Measurements from ENCODE around the gene POLRMT. TPM values are rescaled to one million over a fixed set of nuclear protein-coding genes. Genes with fewer than 3 reads are reported as not detected.

POLRMT gene
- total and polyA plus RNA-seq, 2 experiments from 2014 or later = 98.0 to 148 TPM

DNA sequence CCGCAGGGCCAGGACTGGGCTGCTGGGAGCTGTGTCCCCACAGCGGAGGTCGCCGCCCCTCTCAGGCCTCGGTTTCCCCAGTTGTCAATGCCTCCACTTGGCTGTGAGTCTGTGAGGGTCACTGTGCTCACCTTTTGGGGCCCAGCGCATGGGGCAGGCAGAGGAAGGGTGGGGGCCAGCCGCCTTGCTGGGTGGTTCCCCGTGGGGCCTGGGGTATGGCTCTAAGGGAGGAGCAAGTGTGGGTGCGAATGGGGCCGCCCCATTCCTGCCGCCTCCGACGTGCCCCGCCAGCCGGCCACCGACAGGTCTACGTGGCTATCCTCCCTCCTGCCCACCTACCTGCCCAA, 5.5 kb upstream of the POLRMT start:
- ATAC-seq (peak; percentile 5), DNase-seq (ENCODE audit: low spot score) (no peak)
- H3K36me3 Mint-ChIP-seq (ENCODE audit: low read depth) = peaks cover 3% of the 10 kb centered on the region; the same call in 1 of the 3 replicates
- peak overlapping the region; percentile 81 for H3K4me2 ChIP-seq
- H3K4me3 Mint-ChIP-seq = peak overlapping the region; percentile 75
- no peaks in the 10 kb centered on the region for H3K36me3 ChIP-seq (ENCODE audit: insufficient read depth)
- no peaks in the 10 kb centered on the region for H3K79me2 ChIP-seq (replicated peaks; ENCODE audit: insufficient read depth)
- H3K9me2 ChIP-seq (ENCODE audit: insufficient read depth) = no peaks in the 10 kb centered on the region
- no peak overlapping the region for H2AFZ ChIP-seq
- H3K27me3 Mint-ChIP-seq (ENCODE audit: insufficient read depth, low read depth, poor library complexity) = peaks cover 31% of the 10 kb centered on the region
- H3K9me3 Mint-ChIP-seq = no peaks in the 10 kb centered on the region; the same call in 2 of the 3 replicates
- no peak overlapping the region for H3K27ac ChIP-seq (ENCODE audit: low read depth)
- peaks cover 2% of the 10 kb centered on the region; the same call in 1 of the 2 replicates for H3K4me1 ChIP-seq (ENCODE audit: insufficient read depth)
- no peaks in the 10 kb centered on the region for H3F3A ChIP-seq (replicated peaks; ENCODE audit: low read depth)
- H3K4me1 Mint-ChIP-seq = peaks cover 9% of the 10 kb centered on the region; the same call in 2 of the 3 replicates
- H3K27me3 ChIP-seq (ENCODE audit: insufficient read depth) = peaks cover 9% of the 10 kb centered on the region; the same call in 1 of the 2 replicates
- peak overlapping the region; percentile 59 for H3K4me3 ChIP-seq
- TF ChIP-seq CTCF (conservative IDR thresholded peaks at IDR 0.05; ENCODE audit: low read depth in 2 of 2) = no peak
- no peak for TF ChIP-seq JUNB (IDR thresholded peaks at IDR 0.05; ENCODE audit: unreplicated experiment)
- no peak for TF ChIP-seq EZH2phosphoT487 (IDR thresholded peaks at IDR 0.05; ENCODE audit: unreplicated experiment)
- no peak for TF ChIP-seq CREB1 (CRISPR knock-in tag; IDR thresholded peaks at IDR 0.05; ENCODE audit: low read depth)
- no peak for TF ChIP-seq ZNF462 (CRISPR knock-in tag; IDR thresholded peaks at IDR 0.05)
- TF ChIP-seq NANOG (IDR thresholded peaks at IDR 0.05; ENCODE audit: borderline replicate concordance) = no peak
- TF ChIP-seq REST (IDR thresholded peaks at IDR 0.05; ENCODE audit: unreplicated experiment) = no peak
- no peak for TF ChIP-seq ZNF331 (CRISPR knock-in tag; IDR thresholded peaks at IDR 0.05; ENCODE audit: low read depth)
- no peak for TF ChIP-seq ZNF114 (CRISPR knock-in tag; IDR thresholded peaks at IDR 0.05)
- TF ChIP-seq POLR2AphosphoS5 (IDR thresholded peaks at IDR 0.05; ENCODE audit: low read depth) = no peak
- H3K27ac Mint-ChIP-seq = no peak overlapping the region
- H4K20me1 ChIP-seq (replicated peaks; ENCODE audit: insufficient read depth) = no peaks in the 10 kb centered on the region; the same call in 1 of the 2 replicates
